NT2/D1 (cell line): Measurements from ENCODE around the gene MTFR2.

ENCODE experiments used
- SUZ12 ChIP-seq: IDR thresholded peaks from 2 replicates; pipeline ENCODE4 v1.6.1; 2011; ENCODE audit not compliant: insufficient read length, insufficient read depth; ENCODE audit errors: extremely low read depth
- YY1 ChIP-seq: IDR thresholded peaks from 2 replicates; pipeline ENCODE4 v1.6.1; 2011; ENCODE audit not compliant: insufficient read length, insufficient read depth
- ZNF274 ChIP-seq: IDR thresholded peaks from 2 replicates; pipeline ENCODE4 v1.6.1; 2011; ENCODE audit warnings: mild to moderate bottlenecking, low read depth, low read length

DNA sequence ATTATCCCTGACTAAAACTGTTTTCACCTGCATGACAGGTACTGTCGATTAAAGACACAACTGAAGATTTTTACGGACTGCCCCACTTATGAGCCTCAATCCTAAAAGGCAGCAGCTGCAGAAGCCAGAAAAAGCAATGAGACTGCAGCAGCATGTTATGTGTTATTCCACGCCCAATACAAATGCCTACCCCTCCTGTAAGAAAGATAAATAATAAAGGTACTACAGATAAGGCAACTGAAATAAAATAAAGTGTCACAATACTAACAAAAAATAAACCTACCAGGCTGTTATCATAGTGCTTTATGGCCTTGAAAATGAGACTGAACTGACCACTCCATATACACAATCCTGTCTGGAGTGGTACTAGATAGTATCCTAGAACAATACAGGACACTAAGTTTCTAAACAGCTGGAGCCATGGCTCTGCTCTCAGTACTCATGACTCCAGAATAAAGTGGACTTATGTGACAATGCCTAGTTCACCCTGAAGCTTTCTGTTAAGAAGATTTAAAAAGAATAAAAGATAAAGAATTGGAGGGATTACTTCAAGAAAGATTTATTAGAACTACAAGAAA lies 30.0 kb upstream of the MTFR2 start:
- TF ChIP-seq YY1 (no peak), ZNF274 (no peak), SUZ12 (no peak)
